GM12878 (cell line): Measurements from ENCODE around the gene PGAP6. TPM values are rescaled to one million over a fixed set of nuclear protein-coding genes. Genes with fewer than 3 reads are reported as not detected.

Experiments used
- ATAC-seq: fragments of 200-7000 bp; cut with Tn5 transposase; 3 replicates; pipeline ENCODE4 v1.9.1; 2020; ENCODE audit warnings: mild to moderate bottlenecking, moderate library complexity
- BruUV-seq: library from RNA; stranded (reverse); fragments of 400-500 nt; replicated peaks from 2 replicates; lab custom pipeline; 2021; lab: Mats Ljungman, UMichigan
- CTCF ChIA-PET: fragments of 300-600 bp; sonication (Branson Sonifier 250); formaldehyde crosslinking; extraction: SDS; loops from one replicate; lab custom pipeline; 2021; ENCODE audit warnings: inconsistent platforms; lab: Yijun Ruan, JAX
- POLR2A ChIA-PET: fragments of 350-600 bp; formaldehyde crosslinking; extraction: SDS; loops from one replicate; lab custom pipeline; 2021; ENCODE audit warnings: inconsistent platforms; lab: Charles Lee
- RAD21 ChIA-PET: fragments of 300-600 bp; sonication (Branson Sonifier 250); formaldehyde crosslinking; loops from one replicate; lab custom pipeline; 2023; ENCODE audit warnings: antibody characterized with exemption; ENCODE audit not compliant: unreplicated experiment; lab: Charles Lee
- SMC1A ChIA-PET: fragments of 300-600 bp; sonication (Branson Sonifier 250); formaldehyde crosslinking; loops from one replicate; lab custom pipeline; 2023; ENCODE audit not compliant: unreplicated experiment, uncharacterized antibody; lab: Charles Lee
- DNase-seq: peaks from one replicate; pipeline ENCODE4 v3.0.0-alpha.2; 2011; ENCODE audit warnings: low read depth, low spot score
- FAIRE-seq: peaks from 3 replicates; lab custom pipeline; 2011; peaks lifted over from hg19 to GRCh38; lab: Jason Lieb, UNC
- H2AFZ ChIP-seq: 2 replicates; pipeline ENCODE4 v1.6.0; 2011; ENCODE audit warnings: low read depth, low read length, control low read depth; ENCODE audit not compliant: control insufficient read depth
- H3K27ac ChIP-seq: 2 replicates; pipeline ENCODE4 v1.5.1; 2011; ENCODE audit warnings: control low read depth; ENCODE audit not compliant: control insufficient read depth, insufficient read depth
- H3K27me3 ChIP-seq, 2 experiments: replicated peaks in 1 of 2; 2 replicates each; pipeline versions ENCODE4 v1.6.0 to v1.6.1; 2011; ENCODE audit warnings: low read length in 1 of 2; ENCODE audit not compliant: control insufficient read depth in 2 of 2, insufficient read depth in 2 of 2
- H3K36me3 ChIP-seq, 2 experiments: 2 replicates each; pipeline ENCODE4 v1.5.1; 2011; ENCODE audit warnings: low read length in 1 of 2; ENCODE audit not compliant: control insufficient read depth in 2 of 2, insufficient read depth in 2 of 2
- H3K4me1 ChIP-seq: 2 replicates; pipeline ENCODE4 v1.6.1; 2011; ENCODE audit warnings: mild to moderate bottlenecking, low read length, moderate library complexity, mixed read lengths; ENCODE audit not compliant: control insufficient read depth, insufficient read depth
- H3K4me2 ChIP-seq: 2 replicates; pipeline ENCODE4 v1.6.0; 2011; ENCODE audit warnings: control low read depth; ENCODE audit not compliant: control insufficient read depth, insufficient read depth
- H3K4me3 ChIP-seq: fragments of 200-600 bp; sonication (generic); 2 replicates; pipeline ENCODE4 v1.5.1; 2016
- H3K79me2 ChIP-seq: 2 replicates; pipeline ENCODE4 v1.6.0; 2011; ENCODE audit warnings: low read length; ENCODE audit not compliant: control insufficient read depth, insufficient read depth
- H3K9ac ChIP-seq: 2 replicates; pipeline ENCODE4 v1.8.0; 2011; ENCODE audit warnings: low read length, control low read depth, mixed read lengths; ENCODE audit not compliant: control insufficient read depth, insufficient read depth
- H3K9me3 ChIP-seq: replicated peaks from 3 replicates; pipeline ENCODE4 v1.5.1; 2011; ENCODE audit warnings: mild to moderate bottlenecking, low read length; ENCODE audit not compliant: control insufficient read depth, insufficient read depth
- H4K20me1 ChIP-seq: 2 replicates; pipeline ENCODE4 v1.6.0; 2011; ENCODE audit not compliant: control insufficient read depth, insufficient read depth
- CHD4 ChIP-seq: fragments of 200-600 bp; sonication (generic); IDR thresholded peaks from 2 replicates; pipeline ENCODE4 v1.6.1; 2016; ENCODE audit warnings: mild to moderate bottlenecking
- DPF2 ChIP-seq: fragments of 450-650 bp; IDR thresholded peaks from 2 replicates; pipeline ENCODE4 v1.6.1; 2017; ENCODE audit warnings: mild to moderate bottlenecking
- GABPA ChIP-seq: IDR thresholded peaks from 2 replicates; pipeline ENCODE4 v1.6.1; 2014; ENCODE audit warnings: antibody characterized with exemption, low read depth, mild to moderate bottlenecking, inconsistent platforms
- LARP7 ChIP-seq: fragments of 450-650 bp; IDR thresholded peaks from 2 replicates; pipeline ENCODE4 v1.6.1; 2017; ENCODE audit warnings: mild to moderate bottlenecking
- MEF2A ChIP-seq: IDR thresholded peaks from 2 replicates; pipeline ENCODE4 v1.6.1; 2011; ENCODE audit warnings: low read depth, mild to moderate bottlenecking, low read length, moderate library complexity; ENCODE audit not compliant: insufficient read depth
- MYC ChIP-seq: IDR thresholded peaks from 2 replicates; pipeline ENCODE4 v1.6.1; 2011; ENCODE audit warnings: mild to moderate bottlenecking, low read length, moderate library complexity, inconsistent platforms; ENCODE audit not compliant: insufficient read depth, insufficient replicate concordance, insufficient read length, severe bottlenecking
- NFYB ChIP-seq: IDR thresholded peaks from 2 replicates; pipeline ENCODE4 v1.6.1; 2011; ENCODE audit warnings: low read depth, mild to moderate bottlenecking, low read length, improper control_type of control experiment, moderate library complexity; ENCODE audit not compliant: insufficient read depth
- RAD21 ChIP-seq: IDR thresholded peaks from 2 replicates; pipeline ENCODE4 v1.6.1; 2011; ENCODE audit warnings: mild to moderate bottlenecking, low read depth, low read length, moderate library complexity; ENCODE audit not compliant: insufficient read depth
- RCOR1 ChIP-seq: conservative IDR thresholded peaks from 2 replicates; pipeline ENCODE4 v1.6.1; 2012; ENCODE audit warnings: low read depth, low read length, improper control_type of control experiment
- RUNX3 ChIP-seq: IDR thresholded peaks from 2 replicates; pipeline ENCODE4 v1.6.1; 2012; ENCODE audit warnings: low read length, inconsistent platforms
- SIN3A ChIP-seq: IDR thresholded peaks from 2 replicates; pipeline ENCODE4 v1.6.1; 2012; ENCODE audit warnings: low read depth, low read length, improper control_type of control experiment
- SMC3 ChIP-seq: IDR thresholded peaks from 2 replicates; pipeline ENCODE4 v1.6.1; 2011; ENCODE audit warnings: low read length, improper control_type of control experiment, borderline replicate concordance
- SUPT20H ChIP-seq: IDR thresholded peaks from 2 replicates; pipeline ENCODE4 v1.6.1; 2011; ENCODE audit warnings: low read depth, mild to moderate bottlenecking, low read length, moderate library complexity, borderline replicate concordance; ENCODE audit not compliant: control insufficient read depth
- SUZ12 ChIP-seq: fragments of 200-600 bp; sonication (generic); IDR thresholded peaks from one replicate; pipeline ENCODE4 v1.6.1; 2018; ENCODE audit warnings: antibody characterized with exemption, mild to moderate bottlenecking; ENCODE audit not compliant: unreplicated experiment
- TAF1 ChIP-seq: IDR thresholded peaks from 2 replicates; pipeline ENCODE4 v1.6.1; 2011; ENCODE audit warnings: mild to moderate bottlenecking, low read depth, low read length, borderline replicate concordance
- YBX1 ChIP-seq: fragments of 450-650 bp; IDR thresholded peaks from 2 replicates; pipeline ENCODE4 v1.6.1; 2016; ENCODE audit warnings: antibody characterized with exemption
- ZBED1 ChIP-seq: IDR thresholded peaks from 2 replicates; pipeline ENCODE4 v1.6.1; 2016; ENCODE audit warnings: borderline replicate concordance
- ZNF217 ChIP-seq: fragments of 450-650 bp; IDR thresholded peaks from 2 replicates; pipeline ENCODE4 v1.6.1; 2017; ENCODE audit warnings: antibody characterized with exemption, mild to moderate bottlenecking
- ZNF592 ChIP-seq: fragments of 450-650 bp; IDR thresholded peaks from 2 replicates; pipeline ENCODE4 v1.6.1; 2017; ENCODE audit warnings: mild to moderate bottlenecking, moderate library complexity
- WGBS: methylation state at CpG from one replicate; pipeline ENCODE4 v1.1.6; 2016; ENCODE audit warnings: low lambda C conversion rate; ENCODE audit not compliant: insufficient replicate concordance, insufficient coverage; ENCODE audit errors: missing lambda C conversion rate; 5-methylcytosine and 5-hydroxymethylcytosine counted together
- in situ Hi-C: fragments of 300-500 bp; cut with MboI; formaldehyde crosslinking; loops from 9 replicates; pipeline ENCODE4 v1.14.3; 2018; ENCODE audit warnings: mixed read lengths
- intact Hi-C: fragments of 100-400 bp; cut with micrococcal nuclease; formaldehyde crosslinking; loops from one replicate; pipeline ENCODE4 v1.14.2; 2022; ENCODE audit not compliant: unreplicated experiment
- polyA plus RNA-seq, 11 experiments: library from polyadenylated mRNA; depleted of rRNA in 4 of 11; unstranded in 6 of 11; stranded (reverse) in 5 of 11; fragments of >200 nt; fragmentation: Nextera tagmentation in 4 of 11; fragmentation: Illumina TruSeq in 1 of 11; extraction: Ambion mirVana in 4 of 11; extraction: Trizol in 1 of 11; gene quantifications; 1 replicate in 1 of 11; 2 replicates in 10 of 11; pipeline versions ENCODE4 v1.2.1 to v1.2.3, GENCODE V29; 2011 to 2016; ENCODE audit warnings: inconsistent platforms in 2 of 11, missing spikeins in 2 of 11, low read depth in 1 of 11
- total RNA-seq, 4 experiments: library from RNA; depleted of rRNA in 3 of 4; stranded (reverse); fragments of >200 nt in 3 of 4; fragmentation: Illumina TruSeq in 1 of 4; extraction: Trizol in 1 of 4; gene quantifications; 2 replicates each; pipeline versions ENCODE4 v1.2.1 to v1.2.3, GENCODE V29; 2013 to 2021
- TF ChIP-seq, protein P1 (sequence below): IDR thresholded peaks from 2 replicates; pipeline ENCODE4 v1.6.1; 2011; ENCODE audit warnings: low read depth, mild to moderate bottlenecking, low read length, moderate library complexity, borderline replicate concordance; ENCODE audit errors: extremely low read depth

The PGAP6 gene
- total and polyA plus RNA-seq, 10 of the 15 experiments (the other 5 are each of a cell fraction or from before 2014, with no cell fraction given) = 0.76 to 48.8 (median 18.4) TPM

- H3K36me3 ChIP-seq = no peaks in the 10 kb centered on the region
- 53% methylated on average over 7 of the region's 7 CpGs for WGBS
- in situ Hi-C loops (loop anchor here (10.0 kb wide), 1 partner anchor 273 kb away; the partner anchor contains the start of gene RHOT2), intact Hi-C loops (loop anchor here (10.0 kb wide), 2 partner anchors 103 to 273 kb away; partner anchors contain the start of gene RHOT2)
- H3K27me3 ChIP-seq = no peaks in the 10 kb centered on the region
- no TSS peak for BruUV-seq
- CTCF ChIA-PET = interaction anchor here (0.6 to 1.8 kb wide), 6 partner anchors 9 to 110 kb away, joined by 3 to 5 read pairs (median 3); partner anchors contain the start of gene DECR2
- no peak overlapping the region for H3K4me3 ChIP-seq
- SMC1A ChIA-PET = interaction anchor here (0.7 kb wide), 1 partner anchor 23 kb away, joined by 3 read pairs; no protein-coding TSS in a partner anchor
- POLR2A ChIA-PET = interaction anchor here (0.6 kb wide), 1 partner anchor 16 kb away, joined by 3 read pairs; no protein-coding TSS in a partner anchor
- peaks cover 8% of the 10 kb centered on the region; the same call in 1 of the 2 replicates for H3K4me1 ChIP-seq
- H4K20me1 ChIP-seq = no peaks in the 10 kb centered on the region
- no peak overlapping the region for H3K27ac ChIP-seq
- RAD21 ChIA-PET = interaction anchor here (0.7 kb wide), 1 partner anchor 65 kb away, joined by 3 read pairs; no protein-coding TSS in a partner anchor
- H3K4me2 ChIP-seq = no peak overlapping the region
- H3K9ac ChIP-seq = no peak overlapping the region
- no peaks in the 10 kb centered on the region; the same call in 2 of the 3 replicates for H3K9me3 ChIP-seq
- ATAC-seq = peak; percentile 91
- DNase-seq = no peak
- no peak for FAIRE-seq
- H2AFZ ChIP-seq = no peak overlapping the region
- H3K79me2 ChIP-seq = no peaks in the 10 kb centered on the region; the same call in 1 of the 2 replicates
- TF ChIP-seq SUZ12 = no peak
- peak; percentile 49; the same call in 1 of the 2 replicates for TF ChIP-seq ZNF217
- TF ChIP-seq, protein P1, sequence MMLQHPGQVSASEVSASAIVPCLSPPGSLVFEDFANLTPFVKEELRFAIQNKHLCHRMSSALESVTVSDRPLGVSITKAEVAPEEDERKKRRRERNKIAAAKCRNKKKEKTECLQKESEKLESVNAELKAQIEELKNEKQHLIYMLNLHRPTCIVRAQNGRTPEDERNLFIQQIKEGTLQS = no peak
- TF ChIP-seq GABPA = no peak
- TF ChIP-seq RAD21 = peak; percentile 77
- no peak for TF ChIP-seq MYC
- TF ChIP-seq RUNX3 = peak; percentile 61
- no peak for TF ChIP-seq MEF2A
- TF ChIP-seq DPF2 = no peak
- TF ChIP-seq SIN3A = no peak
- no peak for TF ChIP-seq ZBED1
- TF ChIP-seq YBX1 = no peak
- TF ChIP-seq LARP7 = no peak
- no peak for TF ChIP-seq RCOR1
- no peak for TF ChIP-seq ZNF592
- TF ChIP-seq SMC3 = peak; percentile 30; the same call in 1 of the 2 replicates
- no peak for TF ChIP-seq CHD4
- no peak for TF ChIP-seq SUPT20H
- TF ChIP-seq NFYB = no peak
- no peak for TF ChIP-seq TAF1
Measured at GRCh38 chr16:391885-392335, 10.1 kb upstream of the PGAP6 start.
